Measurements from ENCODE around the gene GLIS2. TPM values are rescaled to one million over a fixed set of nuclear protein-coding genes. Genes with fewer than 3 reads are reported as not detected.
A peak's percentile ranks its signal among the peaks of the same experiment; 100 is the strongest.

The GLIS2 gene
- total RNA-seq, 1 donor from 2014 or later, result 6.9 TPM

GRCh38 chr16:4323071-4323844 lies 7.4 kb downstream of the GLIS2 start:
- no peak for DNase-seq (ENCODE audit: extremely low spot score in 2 of 2)
- Histone ChIP-seq H3K27me3 (no peaks in the 10 kb centered on the region), H3K36me3 (no peaks in the 10 kb centered on the region), H3K9me3 (no peaks in the 10 kb centered on the region), H3K27ac (peak overlapping the region; percentile 88), H3K4me1 (peaks cover 91% of the 10 kb centered on the region), H3K4me3 (no peak overlapping the region)
- no peak for TF ChIP-seq POLR2A (IDR thresholded peaks at IDR 0.05)
- TF ChIP-seq CTCF (IDR thresholded peaks at IDR 0.05), result no peak
- no peak for TF ChIP-seq POLR2AphosphoS5 (IDR thresholded peaks at IDR 0.05; ENCODE audit: insufficient read depth in 1 of 2, low read depth in 1 of 2)
- intact Hi-C loops (cut with DNase I), result no loop called here

- Histone ChIP-seq H3K27ac (peak overlapping the region; percentile 88), H3K36me3 (no peaks in the 10 kb centered on the region), H3K9me3 (no peaks in the 10 kb centered on the region), H3K4me3 (no peak overlapping the region), H3K4me1 (peaks cover 91% of the 10 kb centered on the region), H3K27me3 (no peaks in the 10 kb centered on the region)
- TF ChIP-seq POLR2AphosphoS5 (IDR thresholded peaks at IDR 0.05; ENCODE audit: insufficient read depth in 1 of 2, low read depth in 1 of 2), result peak in 1 of 2 donors; percentile 28
- TF ChIP-seq POLR2A (IDR thresholded peaks at IDR 0.05), result no peak
- intact Hi-C loops (cut with DNase I), result no loop called here
- no peak for DNase-seq (ENCODE audit: extremely low spot score in 2 of 2)
These were observed 8.1 kb downstream of the GLIS2 start for GRCh38 chr16:4323845-4324488.

GRCh38 chr16:4324492-4325252 lies 8.8 kb downstream of the GLIS2 start:
- TF ChIP-seq POLR2A (IDR thresholded peaks at IDR 0.05), result no peak
- TF ChIP-seq CTCF (IDR thresholded peaks at IDR 0.05), result no peak
- no peak for TF ChIP-seq POLR2AphosphoS5 (IDR thresholded peaks at IDR 0.05; ENCODE audit: insufficient read depth in 1 of 2, low read depth in 1 of 2)
- Histone ChIP-seq H3K36me3 (no peaks in the 10 kb centered on the region), H3K4me3 (no peak overlapping the region), H3K4me1 (peaks cover 91% of the 10 kb centered on the region), H3K27ac (peak overlapping the region; percentile 88), H3K27me3 (no peaks in the 10 kb centered on the region), H3K9me3 (no peaks in the 10 kb centered on the region)
- no peak for DNase-seq (ENCODE audit: extremely low spot score in 2 of 2)
- intact Hi-C loops (cut with DNase I), result no loop called here

- no peaks in the 10 kb centered on the region for H3K27me3 ChIP-seq
- peak overlapping the region; percentile 88 for H3K27ac ChIP-seq
- peaks cover 88% of the 10 kb centered on the region for H3K4me1 ChIP-seq
- TF ChIP-seq CTCF (IDR thresholded peaks at IDR 0.05) (no peak), POLR2AphosphoS5 (IDR thresholded peaks at IDR 0.05; ENCODE audit: insufficient read depth in 1 of 2, low read depth in 1 of 2) (no peak), POLR2A (IDR thresholded peaks at IDR 0.05) (no peak)
- DNase-seq (ENCODE audit: extremely low spot score in 2 of 2), result no peak
- no peaks in the 10 kb centered on the region for H3K36me3 ChIP-seq
- intact Hi-C loops (cut with DNase I), result no loop called here
- H3K9me3 ChIP-seq, result no peaks in the 10 kb centered on the region
- no peak overlapping the region for H3K4me3 ChIP-seq
These were observed 9.4 kb downstream of the GLIS2 start for GRCh38 chr16:4325253-4325758.

GRCh38 chr16:4327386-4328045 lies 11.6 kb downstream of the GLIS2 start:
- Histone ChIP-seq H3K4me1 (peaks cover 70% of the 10 kb centered on the region), H3K27ac (peak overlapping the region; percentile 93), H3K4me3 (peak overlapping the region; percentile 57 to 60), H3K36me3 (peaks cover 0 to 4% of the 10 kb centered on the region in 2 donors), H3K9me3 (no peaks in the 10 kb centered on the region), H3K27me3 (no peaks in the 10 kb centered on the region)
- intact Hi-C loops (cut with DNase I), result no loop called here
- no peak for DNase-seq (ENCODE audit: extremely low spot score in 2 of 2)
- TF ChIP-seq CTCF (IDR thresholded peaks at IDR 0.05), result no peak
- TF ChIP-seq POLR2A (IDR thresholded peaks at IDR 0.05), result no peak
- no peak for TF ChIP-seq POLR2AphosphoS5 (IDR thresholded peaks at IDR 0.05; ENCODE audit: insufficient read depth in 1 of 2, low read depth in 1 of 2)

Measured in vagina (tissue), 2 donors.